SK-N-MC (cell line): Measurements from ENCODE around the gene VPS41.

Source experiments
- EZH2 ChIP-seq: fragments of 200-600 bp; sonication (generic); IDR thresholded peaks from one replicate; pipeline ENCODE4 v1.6.1; 2017; ENCODE audit warnings: antibody characterized with exemption
- FOXP2 ChIP-seq: optimal IDR thresholded peaks from 2 replicates; pipeline ENCODE3; 2011; ENCODE audit warnings: mild to moderate bottlenecking, moderate library complexity; ENCODE audit not compliant: insufficient read depth; ENCODE audit errors: extremely low read length, control extremely low read depth
- POLR2AphosphoS5 ChIP-seq: IDR thresholded peaks from 2 replicates; pipeline ENCODE4 v1.6.1; 2012; ENCODE audit warnings: mild to moderate bottlenecking, low read depth, low read length, borderline replicate concordance

DNA sequence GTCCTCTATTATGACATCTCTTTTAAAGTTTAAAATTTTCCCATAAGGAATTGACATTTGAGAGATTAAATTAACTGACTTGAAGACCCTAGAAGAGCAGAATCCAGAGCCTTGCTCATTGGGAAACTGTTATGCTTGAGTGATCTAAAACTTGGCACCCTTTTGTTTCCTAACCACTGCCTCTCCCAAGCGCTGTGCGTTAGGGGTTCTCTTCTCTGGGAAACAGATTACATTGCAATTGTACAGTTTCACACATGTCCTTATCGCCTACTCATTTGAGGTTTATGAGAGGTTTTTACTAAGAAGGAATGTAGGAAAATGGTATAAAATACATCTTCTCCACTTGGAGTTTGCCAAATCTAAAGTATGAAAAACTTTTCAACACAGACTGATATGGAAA lies 151.1 kb downstream of the VPS41 start:
- TF ChIP-seq EZH2 (no peak), FOXP2 (no peak), POLR2AphosphoS5 (no peak)
